ENCODE measurements around the gene DCLK2. TPM values are rescaled to one million over a fixed set of nuclear protein-coding genes. Genes with fewer than 3 reads are reported as not detected.

Gene DCLK2
- total RNA-seq, 3 donors from 2014 or later (not counting 1 experiment from before 2014, with no cell fraction given) = 0.31 TPM; not detected in 2

DNA sequence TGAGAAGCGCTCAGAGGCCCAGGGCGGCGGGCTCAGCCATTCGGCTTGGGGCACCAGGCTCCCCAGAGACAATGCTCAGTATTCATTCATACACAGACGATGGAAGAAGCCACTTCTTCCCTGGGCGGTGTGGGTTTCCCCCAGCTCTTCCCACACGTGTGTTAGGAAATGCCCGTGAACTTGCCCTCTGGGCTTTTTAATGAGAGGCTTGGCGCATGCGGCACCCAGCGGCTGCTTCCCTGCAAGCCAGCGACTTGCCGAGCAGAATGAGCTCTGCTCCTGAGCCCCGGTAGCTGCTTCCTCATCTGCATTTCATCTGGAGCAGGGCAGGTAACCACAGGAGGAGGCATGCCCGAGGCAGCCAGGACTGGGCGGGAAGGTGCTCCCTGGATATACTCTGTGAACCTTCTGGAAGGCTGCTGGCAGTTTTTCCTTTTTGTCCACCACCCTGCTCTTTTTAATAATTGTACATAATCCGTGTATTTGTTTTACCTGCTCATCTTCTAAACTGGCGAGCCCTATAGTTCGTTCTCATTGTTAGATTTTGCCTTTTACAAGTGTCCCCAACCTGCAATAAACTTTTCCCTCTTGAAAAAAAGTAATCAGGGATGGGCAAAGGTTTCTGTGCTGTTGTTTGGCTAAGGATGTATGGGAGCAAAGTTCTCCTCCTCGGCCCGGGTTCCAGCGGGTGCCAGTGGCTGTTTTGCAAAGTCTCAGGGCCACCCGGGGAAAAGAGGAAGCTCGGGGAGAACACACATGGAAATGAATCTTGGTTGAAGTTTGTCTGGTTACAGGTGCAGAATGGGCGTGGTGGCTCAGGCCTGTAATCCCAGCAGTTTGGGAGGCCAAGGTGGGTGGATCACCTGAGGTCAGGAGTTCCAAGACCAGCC is 178.8 kb downstream of the DCLK2 start:
- TF ChIP-seq, protein P1, sequence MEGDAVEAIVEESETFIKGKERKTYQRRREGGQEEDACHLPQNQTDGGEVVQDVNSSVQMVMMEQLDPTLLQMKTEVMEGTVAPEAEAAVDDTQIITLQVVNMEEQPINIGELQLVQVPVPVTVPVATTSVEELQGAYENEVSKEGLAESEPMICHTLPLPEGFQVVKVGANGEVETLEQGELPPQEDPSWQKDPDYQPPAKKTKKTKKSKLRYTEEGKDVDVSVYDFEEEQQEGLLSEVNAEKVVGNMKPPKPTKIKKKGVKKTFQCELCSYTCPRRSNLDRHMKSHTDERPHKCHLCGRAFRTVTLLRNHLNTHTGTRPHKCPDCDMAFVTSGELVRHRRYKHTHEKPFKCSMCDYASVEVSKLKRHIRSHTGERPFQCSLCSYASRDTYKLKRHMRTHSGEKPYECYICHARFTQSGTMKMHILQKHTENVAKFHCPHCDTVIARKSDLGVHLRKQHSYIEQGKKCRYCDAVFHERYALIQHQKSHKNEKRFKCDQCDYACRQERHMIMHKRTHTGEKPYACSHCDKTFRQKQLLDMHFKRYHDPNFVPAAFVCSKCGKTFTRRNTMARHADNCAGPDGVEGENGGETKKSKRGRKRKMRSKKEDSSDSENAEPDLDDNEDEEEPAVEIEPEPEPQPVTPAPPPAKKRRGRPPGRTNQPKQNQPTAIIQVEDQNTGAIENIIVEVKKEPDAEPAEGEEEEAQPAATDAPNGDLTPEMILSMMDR (IDR thresholded peaks at IDR 0.05) = no peak
- Mint-ChIP-seq H3K9me3 (no peaks in the 10 kb centered on the region), H3K4me3 (no peak overlapping the region), H3K27ac (no peak overlapping the region), H3K36me3 (no peaks in the 10 kb centered on the region), H3K27me3 (ENCODE audit: low read depth in 2 of 2) (no peaks in the 10 kb centered on the region), H3K4me1 (no peaks in the 10 kb centered on the region)
- no peaks in the 10 kb centered on the region for H3K9me3 ChIP-seq (ENCODE audit: control insufficient read depth, insufficient read depth, low read length)
- DNase-seq (no peak), ATAC-seq (no peak)
- no peak overlapping the region for H3K4me3 ChIP-seq (ENCODE audit: low read length)
- no peaks in the 10 kb centered on the region for H3K4me1 ChIP-seq (ENCODE audit: control insufficient read depth, insufficient read depth, low read length)
- no peaks in the 10 kb centered on the region for H3K27me3 ChIP-seq (ENCODE audit: control insufficient read depth, insufficient read depth, low read length)
- no peak overlapping the region for H3K27ac ChIP-seq (ENCODE audit: low read length)
- WGBS (ENCODE audit: insufficient coverage) = 81% methylated on average over 25 of the region's 25 CpGs
- no peaks in the 10 kb centered on the region for H3K36me3 ChIP-seq (ENCODE audit: control insufficient read depth, insufficient read depth, low read length)
- intact Hi-C loops (cut with micrococcal nuclease) = no loop called here

GRCh38 chr4:150258569-150258968 is 180.3 kb downstream of the DCLK2 start:
- H3K4me3 Mint-ChIP-seq = no peak overlapping the region
- ATAC-seq (no peak), DNase-seq (no peak)
- no peak overlapping the region for H3K27ac ChIP-seq (ENCODE audit: low read length)
- H3K27me3 Mint-ChIP-seq (ENCODE audit: low read depth in 2 of 2) = no peaks in the 10 kb centered on the region
- TF ChIP-seq, protein P1 (IDR thresholded peaks at IDR 0.05) = no peak
- WGBS (ENCODE audit: insufficient coverage) = 95% methylated on average over 6 of the region's 6 CpGs
- H3K9me3 Mint-ChIP-seq = no peaks in the 10 kb centered on the region
- no peaks in the 10 kb centered on the region for H3K36me3 Mint-ChIP-seq
- intact Hi-C loops (cut with micrococcal nuclease) = no loop called here
- no peaks in the 10 kb centered on the region for H3K4me1 Mint-ChIP-seq
- H3K36me3 ChIP-seq (ENCODE audit: control insufficient read depth, insufficient read depth, low read length) = no peaks in the 10 kb centered on the region
- no peaks in the 10 kb centered on the region for H3K4me1 ChIP-seq (ENCODE audit: control insufficient read depth, insufficient read depth, low read length)
- H3K27ac Mint-ChIP-seq = no peak overlapping the region
- H3K4me3 ChIP-seq (ENCODE audit: low read length) = no peak overlapping the region
- H3K27me3 ChIP-seq (ENCODE audit: control insufficient read depth, insufficient read depth, low read length) = no peaks in the 10 kb centered on the region
- no peaks in the 10 kb centered on the region for H3K9me3 ChIP-seq (ENCODE audit: control insufficient read depth, insufficient read depth, low read length)

DNA sequence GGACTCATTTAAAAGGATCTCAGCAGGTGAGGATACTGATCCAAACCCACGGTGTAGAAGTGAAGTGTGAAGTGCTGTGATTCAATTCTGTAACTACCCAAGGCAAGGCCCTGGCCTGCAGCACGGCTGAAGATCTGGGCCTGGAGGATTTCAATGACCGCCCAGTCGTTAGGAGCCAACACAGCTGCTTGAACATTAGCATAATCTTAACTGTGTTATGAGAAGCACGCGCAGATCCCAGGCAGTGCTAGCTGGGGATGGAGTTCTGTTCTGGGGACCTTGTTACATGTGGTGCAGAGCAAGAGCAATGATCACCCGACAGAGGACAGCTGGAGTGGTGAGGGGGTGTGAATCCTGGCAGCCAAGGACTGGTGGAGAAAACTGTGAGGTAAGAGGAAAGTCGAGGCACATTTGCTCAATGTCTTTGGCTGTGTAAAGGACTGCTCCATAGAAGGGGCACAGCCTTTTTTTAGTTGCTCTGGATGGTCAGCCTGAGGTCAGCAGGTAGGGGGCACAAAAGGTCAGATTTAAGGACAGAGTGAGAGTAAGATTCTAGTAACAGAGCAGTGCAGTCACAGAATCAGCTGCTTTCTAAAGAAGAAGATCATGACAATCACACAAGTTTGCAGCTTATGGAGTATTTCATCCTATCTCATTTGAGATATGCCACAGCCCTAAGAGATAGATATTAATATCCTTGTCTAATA is 181.8 kb downstream of the DCLK2 start:
- Histone ChIP-seq H3K4me3 (ENCODE audit: low read length) (no peak overlapping the region), H3K9me3 (ENCODE audit: control insufficient read depth, insufficient read depth, low read length) (no peaks in the 10 kb centered on the region), H3K4me1 (ENCODE audit: control insufficient read depth, insufficient read depth, low read length) (no peaks in the 10 kb centered on the region), H3K27ac (ENCODE audit: low read length) (no peak overlapping the region), H3K36me3 (ENCODE audit: control insufficient read depth, insufficient read depth, low read length) (peaks cover under 1% of the 10 kb centered on the region), H3K27me3 (ENCODE audit: control insufficient read depth, insufficient read depth, low read length) (no peaks in the 10 kb centered on the region)
- no peak overlapping the region for H3K27ac Mint-ChIP-seq
- peaks cover 7% of the 10 kb centered on the region for H3K36me3 Mint-ChIP-seq
- ATAC-seq = no peak
- WGBS (ENCODE audit: insufficient coverage) = 93% methylated on average over 8 of the region's 8 CpGs
- TF ChIP-seq, protein P1 (IDR thresholded peaks at IDR 0.05) = no peak
- no peaks in the 10 kb centered on the region for H3K27me3 Mint-ChIP-seq (ENCODE audit: low read depth in 2 of 2)
- no peak for DNase-seq
- H3K4me3 Mint-ChIP-seq = no peak overlapping the region
- H3K4me1 Mint-ChIP-seq = no peaks in the 10 kb centered on the region
- no peaks in the 10 kb centered on the region for H3K9me3 Mint-ChIP-seq
- intact Hi-C loops (cut with micrococcal nuclease) = no loop called here
